ENCODE measurements around the gene AS3MT. TPM values are rescaled to one million over a fixed set of nuclear protein-coding genes. Genes with fewer than 3 reads are reported as not detected.

AS3MT gene
- total RNA-seq, 1 experiment from 2014 or later, result 9.3 TPM

DNA sequence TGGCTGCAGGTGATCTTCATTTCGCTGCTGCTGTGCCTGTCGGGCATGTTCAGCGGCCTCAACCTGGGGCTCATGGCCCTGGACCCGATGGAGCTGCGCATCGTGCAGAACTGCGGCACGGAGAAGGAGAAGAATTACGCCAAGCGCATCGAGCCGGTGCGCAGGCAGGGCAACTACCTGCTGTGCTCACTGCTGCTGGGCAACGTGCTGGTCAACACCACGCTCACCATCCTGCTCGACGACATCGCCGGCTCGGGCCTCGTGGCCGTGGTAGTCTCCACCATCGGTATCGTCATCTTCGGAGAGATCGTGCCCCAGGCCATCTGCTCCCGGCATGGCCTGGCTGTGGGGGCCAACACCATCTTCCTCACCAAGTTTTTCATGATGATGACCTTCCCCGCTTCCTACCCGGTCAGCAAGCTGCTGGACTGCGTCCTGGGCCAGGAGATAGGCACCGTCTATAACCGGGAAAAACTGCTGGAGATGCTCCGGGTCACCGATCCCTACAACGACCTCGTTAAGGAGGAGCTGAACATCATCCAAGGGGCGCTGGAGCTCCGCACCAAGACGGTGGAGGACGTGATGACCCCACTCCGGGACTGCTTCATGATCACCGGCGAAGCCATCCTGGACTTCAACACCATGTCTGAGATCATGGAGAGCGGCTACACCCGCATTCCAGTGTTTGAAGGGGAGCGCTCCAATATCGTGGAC lies 50.1 kb downstream of the AS3MT start (continued):
- TF ChIP-seq NFATC4 (CRISPR knock-in tag; IDR thresholded peaks at IDR 0.05), result no peak
- TF ChIP-seq, protein P1, sequence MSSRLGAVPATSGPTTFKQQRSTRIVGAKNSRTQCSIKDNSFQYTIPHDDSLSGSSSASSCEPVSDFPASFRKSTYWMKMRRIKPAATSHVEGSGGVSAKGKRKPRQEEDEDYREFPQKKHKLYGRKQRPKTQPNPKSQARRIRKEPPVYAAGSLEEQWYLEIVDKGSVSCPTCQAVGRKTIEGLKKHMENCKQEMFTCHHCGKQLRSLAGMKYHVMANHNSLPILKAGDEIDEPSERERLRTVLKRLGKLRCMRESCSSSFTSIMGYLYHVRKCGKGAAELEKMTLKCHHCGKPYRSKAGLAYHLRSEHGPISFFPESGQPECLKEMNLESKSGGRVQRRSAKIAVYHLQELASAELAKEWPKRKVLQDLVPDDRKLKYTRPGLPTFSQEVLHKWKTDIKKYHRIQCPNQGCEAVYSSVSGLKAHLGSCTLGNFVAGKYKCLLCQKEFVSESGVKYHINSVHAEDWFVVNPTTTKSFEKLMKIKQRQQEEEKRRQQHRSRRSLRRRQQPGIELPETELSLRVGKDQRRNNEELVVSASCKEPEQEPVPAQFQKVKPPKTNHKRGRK (CRISPR knock-in tag; IDR thresholded peaks at IDR 0.05; ENCODE audit: borderline replicate concordance), result no peak
- TF ChIP-seq, protein P2, sequence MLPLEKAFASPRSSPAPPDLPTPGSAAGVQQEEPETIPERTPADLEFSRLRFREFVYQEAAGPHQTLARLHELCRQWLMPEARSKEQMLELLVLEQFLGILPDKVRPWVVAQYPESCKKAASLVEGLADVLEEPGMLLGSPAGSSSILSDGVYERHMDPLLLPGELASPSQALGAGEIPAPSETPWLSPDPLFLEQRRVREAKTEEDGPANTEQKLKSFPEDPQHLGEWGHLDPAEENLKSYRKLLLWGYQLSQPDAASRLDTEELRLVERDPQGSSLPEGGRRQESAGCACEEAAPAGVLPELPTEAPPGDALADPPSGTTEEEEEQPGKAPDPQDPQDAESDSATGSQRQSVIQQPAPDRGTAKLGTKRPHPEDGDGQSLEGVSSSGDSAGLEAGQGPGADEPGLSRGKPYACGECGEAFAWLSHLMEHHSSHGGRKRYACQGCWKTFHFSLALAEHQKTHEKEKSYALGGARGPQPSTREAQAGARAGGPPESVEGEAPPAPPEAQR (CRISPR knock-in tag; IDR thresholded peaks at IDR 0.05), result no peak
- TF ChIP-seq KAT7 (CRISPR knock-in tag; IDR thresholded peaks at IDR 0.05; ENCODE audit: borderline replicate concordance), result no peak
- TF ChIP-seq OVOL2 (CRISPR knock-in tag; IDR thresholded peaks at IDR 0.05; ENCODE audit: borderline replicate concordance), result no peak
- no peak for TF ChIP-seq CBFB (CRISPR knock-in tag; IDR thresholded peaks at IDR 0.05; ENCODE audit: low read depth)
- no peak for TF ChIP-seq ZNF671 (CRISPR knock-in tag; IDR thresholded peaks at IDR 0.05)
- no peak for TF ChIP-seq RORB (CRISPR knock-in tag; IDR thresholded peaks at IDR 0.05)
- TF ChIP-seq GRHL2 (CRISPR knock-in tag; IDR thresholded peaks at IDR 0.05; ENCODE audit: insufficient replicate concordance, severe bottlenecking), result no peak
- TF ChIP-seq SMAD3 (CRISPR knock-in tag; IDR thresholded peaks at IDR 0.05; ENCODE audit: borderline replicate concordance), result peak; percentile 89
- TF ChIP-seq FOXP1 (CRISPR knock-in tag; IDR thresholded peaks at IDR 0.05; ENCODE audit: borderline replicate concordance), result peak; percentile 96
- TF ChIP-seq ZNF219 (CRISPR knock-in tag; IDR thresholded peaks at IDR 0.05; ENCODE audit: borderline replicate concordance), result peak; percentile 41; the same call in 1 of the 2 replicates
- TF ChIP-seq SOX15 (CRISPR knock-in tag; IDR thresholded peaks at IDR 0.05), result no peak
- TF ChIP-seq, protein P3, sequence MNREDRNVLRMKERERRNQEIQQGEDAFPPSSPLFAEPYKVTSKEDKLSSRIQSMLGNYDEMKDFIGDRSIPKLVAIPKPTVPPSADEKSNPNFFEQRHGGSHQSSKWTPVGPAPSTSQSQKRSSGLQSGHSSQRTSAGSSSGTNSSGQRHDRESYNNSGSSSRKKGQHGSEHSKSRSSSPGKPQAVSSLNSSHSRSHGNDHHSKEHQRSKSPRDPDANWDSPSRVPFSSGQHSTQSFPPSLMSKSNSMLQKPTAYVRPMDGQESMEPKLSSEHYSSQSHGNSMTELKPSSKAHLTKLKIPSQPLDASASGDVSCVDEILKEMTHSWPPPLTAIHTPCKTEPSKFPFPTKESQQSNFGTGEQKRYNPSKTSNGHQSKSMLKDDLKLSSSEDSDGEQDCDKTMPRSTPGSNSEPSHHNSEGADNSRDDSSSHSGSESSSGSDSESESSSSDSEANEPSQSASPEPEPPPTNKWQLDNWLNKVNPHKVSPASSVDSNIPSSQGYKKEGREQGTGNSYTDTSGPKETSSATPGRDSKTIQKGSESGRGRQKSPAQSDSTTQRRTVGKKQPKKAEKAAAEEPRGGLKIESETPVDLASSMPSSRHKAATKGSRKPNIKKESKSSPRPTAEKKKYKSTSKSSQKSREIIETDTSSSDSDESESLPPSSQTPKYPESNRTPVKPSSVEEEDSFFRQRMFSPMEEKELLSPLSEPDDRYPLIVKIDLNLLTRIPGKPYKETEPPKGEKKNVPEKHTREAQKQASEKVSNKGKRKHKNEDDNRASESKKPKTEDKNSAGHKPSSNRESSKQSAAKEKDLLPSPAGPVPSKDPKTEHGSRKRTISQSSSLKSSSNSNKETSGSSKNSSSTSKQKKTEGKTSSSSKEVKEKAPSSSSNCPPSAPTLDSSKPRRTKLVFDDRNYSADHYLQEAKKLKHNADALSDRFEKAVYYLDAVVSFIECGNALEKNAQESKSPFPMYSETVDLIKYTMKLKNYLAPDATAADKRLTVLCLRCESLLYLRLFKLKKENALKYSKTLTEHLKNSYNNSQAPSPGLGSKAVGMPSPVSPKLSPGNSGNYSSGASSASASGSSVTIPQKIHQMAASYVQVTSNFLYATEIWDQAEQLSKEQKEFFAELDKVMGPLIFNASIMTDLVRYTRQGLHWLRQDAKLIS (CRISPR knock-in tag; IDR thresholded peaks at IDR 0.05; ENCODE audit: borderline replicate concordance), result no peak
- no peak for TF ChIP-seq FOXJ3 (CRISPR knock-in tag; IDR thresholded peaks at IDR 0.05; ENCODE audit: borderline replicate concordance)
- TF ChIP-seq, protein P4, sequence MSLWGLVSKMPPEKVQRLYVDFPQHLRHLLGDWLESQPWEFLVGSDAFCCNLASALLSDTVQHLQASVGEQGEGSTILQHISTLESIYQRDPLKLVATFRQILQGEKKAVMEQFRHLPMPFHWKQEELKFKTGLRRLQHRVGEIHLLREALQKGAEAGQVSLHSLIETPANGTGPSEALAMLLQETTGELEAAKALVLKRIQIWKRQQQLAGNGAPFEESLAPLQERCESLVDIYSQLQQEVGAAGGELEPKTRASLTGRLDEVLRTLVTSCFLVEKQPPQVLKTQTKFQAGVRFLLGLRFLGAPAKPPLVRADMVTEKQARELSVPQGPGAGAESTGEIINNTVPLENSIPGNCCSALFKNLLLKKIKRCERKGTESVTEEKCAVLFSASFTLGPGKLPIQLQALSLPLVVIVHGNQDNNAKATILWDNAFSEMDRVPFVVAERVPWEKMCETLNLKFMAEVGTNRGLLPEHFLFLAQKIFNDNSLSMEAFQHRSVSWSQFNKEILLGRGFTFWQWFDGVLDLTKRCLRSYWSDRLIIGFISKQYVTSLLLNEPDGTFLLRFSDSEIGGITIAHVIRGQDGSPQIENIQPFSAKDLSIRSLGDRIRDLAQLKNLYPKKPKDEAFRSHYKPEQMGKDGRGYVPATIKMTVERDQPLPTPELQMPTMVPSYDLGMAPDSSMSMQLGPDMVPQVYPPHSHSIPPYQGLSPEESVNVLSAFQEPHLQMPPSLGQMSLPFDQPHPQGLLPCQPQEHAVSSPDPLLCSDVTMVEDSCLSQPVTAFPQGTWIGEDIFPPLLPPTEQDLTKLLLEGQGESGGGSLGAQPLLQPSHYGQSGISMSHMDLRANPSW (CRISPR knock-in tag; conservative IDR thresholded peaks at IDR 0.05; ENCODE audit: low read depth), result no peak
- peak; percentile 49; the same call in 1 of the 2 replicates for TF ChIP-seq MYBL2 (CRISPR knock-in tag; IDR thresholded peaks at IDR 0.05)
- TF ChIP-seq TEAD4 (CRISPR knock-in tag; IDR thresholded peaks at IDR 0.05), result peak; percentile 58; the same call in 1 of the 2 replicates
- TF ChIP-seq, protein P5, sequence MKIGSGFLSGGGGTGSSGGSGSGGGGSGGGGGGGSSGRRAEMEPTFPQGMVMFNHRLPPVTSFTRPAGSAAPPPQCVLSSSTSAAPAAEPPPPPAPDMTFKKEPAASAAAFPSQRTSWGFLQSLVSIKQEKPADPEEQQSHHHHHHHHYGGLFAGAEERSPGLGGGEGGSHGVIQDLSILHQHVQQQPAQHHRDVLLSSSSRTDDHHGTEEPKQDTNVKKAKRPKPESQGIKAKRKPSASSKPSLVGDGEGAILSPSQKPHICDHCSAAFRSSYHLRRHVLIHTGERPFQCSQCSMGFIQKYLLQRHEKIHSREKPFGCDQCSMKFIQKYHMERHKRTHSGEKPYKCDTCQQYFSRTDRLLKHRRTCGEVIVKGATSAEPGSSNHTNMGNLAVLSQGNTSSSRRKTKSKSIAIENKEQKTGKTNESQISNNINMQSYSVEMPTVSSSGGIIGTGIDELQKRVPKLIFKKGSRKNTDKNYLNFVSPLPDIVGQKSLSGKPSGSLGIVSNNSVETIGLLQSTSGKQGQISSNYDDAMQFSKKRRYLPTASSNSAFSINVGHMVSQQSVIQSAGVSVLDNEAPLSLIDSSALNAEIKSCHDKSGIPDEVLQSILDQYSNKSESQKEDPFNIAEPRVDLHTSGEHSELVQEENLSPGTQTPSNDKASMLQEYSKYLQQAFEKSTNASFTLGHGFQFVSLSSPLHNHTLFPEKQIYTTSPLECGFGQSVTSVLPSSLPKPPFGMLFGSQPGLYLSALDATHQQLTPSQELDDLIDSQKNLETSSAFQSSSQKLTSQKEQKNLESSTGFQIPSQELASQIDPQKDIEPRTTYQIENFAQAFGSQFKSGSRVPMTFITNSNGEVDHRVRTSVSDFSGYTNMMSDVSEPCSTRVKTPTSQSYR (CRISPR knock-in tag; IDR thresholded peaks at IDR 0.05), result peak; percentile 55; the same call in 1 of the 2 replicates
- no peak for TF ChIP-seq GTF2I (CRISPR knock-in tag; conservative IDR thresholded peaks at IDR 0.05)
- TF ChIP-seq, protein P6, sequence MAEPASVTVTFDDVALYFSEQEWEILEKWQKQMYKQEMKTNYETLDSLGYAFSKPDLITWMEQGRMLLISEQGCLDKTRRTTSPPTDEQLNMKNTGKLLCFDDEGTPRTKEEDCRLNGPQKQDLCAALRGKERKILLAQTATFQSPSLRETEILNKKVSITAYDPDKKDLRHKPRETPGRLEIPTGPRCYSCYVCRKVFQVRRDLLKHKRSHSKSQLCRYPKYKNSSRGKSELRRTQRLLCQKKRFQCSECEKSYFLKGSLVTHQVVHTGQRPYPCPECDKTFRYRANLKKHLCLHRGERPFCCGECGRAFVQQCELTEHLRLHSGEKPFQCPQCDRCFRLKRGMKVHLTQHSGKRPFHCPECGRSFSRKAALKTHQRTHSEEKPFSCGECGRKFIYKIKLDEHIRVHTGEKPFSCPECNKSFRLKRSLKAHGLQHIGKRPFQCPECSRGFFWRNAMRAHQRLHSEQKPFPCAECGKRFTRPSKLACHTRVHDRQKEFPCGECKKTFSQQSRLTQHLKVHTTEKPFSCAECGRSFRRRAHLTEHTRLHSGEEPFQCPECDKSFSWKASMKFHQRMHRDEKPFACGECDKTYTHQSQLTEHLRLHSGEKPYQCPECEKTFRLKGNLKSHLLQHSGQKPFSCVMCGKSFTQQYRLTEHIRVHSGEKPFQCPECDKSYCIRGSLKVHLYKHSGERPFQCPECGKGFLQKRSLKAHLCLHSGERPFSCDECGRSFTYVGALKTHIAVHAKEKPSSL (CRISPR knock-in tag; conservative IDR thresholded peaks at IDR 0.05), result no peak
- TF ChIP-seq, protein P7, sequence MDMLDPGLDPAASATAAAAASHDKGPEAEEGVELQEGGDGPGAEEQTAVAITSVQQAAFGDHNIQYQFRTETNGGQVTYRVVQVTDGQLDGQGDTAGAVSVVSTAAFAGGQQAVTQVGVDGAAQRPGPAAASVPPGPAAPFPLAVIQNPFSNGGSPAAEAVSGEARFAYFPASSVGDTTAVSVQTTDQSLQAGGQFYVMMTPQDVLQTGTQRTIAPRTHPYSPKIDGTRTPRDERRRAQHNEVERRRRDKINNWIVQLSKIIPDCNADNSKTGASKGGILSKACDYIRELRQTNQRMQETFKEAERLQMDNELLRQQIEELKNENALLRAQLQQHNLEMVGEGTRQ (CRISPR knock-in tag; IDR thresholded peaks at IDR 0.05), result no peak

Data from WTC11 (cell line).